Endodermal cell (in vitro differentiated cells): Measurements from ENCODE around the gene SYT6. TPM values are rescaled to one million over a fixed set of nuclear protein-coding genes. Genes with fewer than 3 reads are reported as not detected.

ENCODE experiments used
- DNase-seq: peaks from one replicate; pipeline ENCODE4 v3.0.0-alpha.2; 2017
- H3K27ac ChIP-seq: 2 replicates; pipeline ENCODE4 v1.5.1; 2013; ENCODE audit warnings: mild to moderate bottlenecking, low read depth, low read length, moderate library complexity
- H3K27me3 ChIP-seq: 2 replicates; pipeline ENCODE4 v1.6.1; 2013; ENCODE audit warnings: mild to moderate bottlenecking, low read length, moderate library complexity; ENCODE audit not compliant: insufficient read depth, control insufficient read depth, poor library complexity, severe bottlenecking
- H3K36me3 ChIP-seq: 2 replicates; pipeline ENCODE4 v1.7.0; 2013; ENCODE audit warnings: mild to moderate bottlenecking, low read length, moderate library complexity; ENCODE audit not compliant: control insufficient read depth, insufficient read depth
- H3K4me1 ChIP-seq: one replicate; pipeline ENCODE4 v1.7.0; 2013; ENCODE audit warnings: low read length; ENCODE audit not compliant: control insufficient read depth, insufficient read depth
- H3K4me3 ChIP-seq: 2 replicates; pipeline ENCODE4 v1.5.1; 2013; ENCODE audit warnings: mild to moderate bottlenecking, low read length, moderate library complexity
- H3K9ac ChIP-seq: 2 replicates; pipeline ENCODE4 v1.6.1; 2013; ENCODE audit warnings: mild to moderate bottlenecking, low read length, moderate library complexity; ENCODE audit not compliant: poor library complexity, severe bottlenecking; ENCODE audit errors: extremely low read depth
- H3K9me3 ChIP-seq: 2 replicates; pipeline ENCODE4 v1.6.1; 2013; ENCODE audit warnings: mild to moderate bottlenecking, low read length, moderate library complexity; ENCODE audit not compliant: control insufficient read depth
- H3K27ac Mint-ChIP-seq: 2 replicates; pipeline ENCODE4 v1.8.0; 2020; ENCODE audit warnings: mixed read lengths
- H3K27me3 Mint-ChIP-seq: 2 replicates; pipeline ENCODE4 v1.8.0; 2021; ENCODE audit warnings: mild to moderate bottlenecking, mixed read lengths; ENCODE audit not compliant: insufficient read depth
- H3K36me3 Mint-ChIP-seq: 2 replicates; pipeline ENCODE4 v1.8.0; 2020; ENCODE audit warnings: low read depth, mixed read lengths
- H3K4me1 Mint-ChIP-seq: 2 replicates; pipeline ENCODE4 v1.8.0; 2020; ENCODE audit warnings: mixed read lengths
- H3K4me3 Mint-ChIP-seq: 2 replicates; pipeline ENCODE4 v1.8.0; 2020; ENCODE audit warnings: mild to moderate bottlenecking, moderate library complexity, mixed read lengths
- H3K9me3 Mint-ChIP-seq: 2 replicates; pipeline ENCODE4 v1.8.0; 2020; ENCODE audit warnings: mild to moderate bottlenecking, mixed read lengths
- WGBS, 2 experiments: methylation state at CpG; one replicate each; pipeline versions ENCODE4 v1.1.5 to v1.1.7; 2013; ENCODE audit warnings: missing lambda C conversion rate in 2 of 2, mixed read lengths in 1 of 2; ENCODE audit not compliant: insufficient coverage in 1 of 2, insufficient read length in 1 of 2; 5-methylcytosine and 5-hydroxymethylcytosine counted together
- total RNA-seq, 2 donors: library from RNA; stranded (reverse); fragmentation: NEBNext Ultra II Directional in 1 of 2; extraction: Animal tissue kit (Norgen Biotek cat#: 25700) in 1 of 2; gene quantifications; 2 replicates in 1 of 2; 3 replicates in 1 of 2; pipeline ENCODE4 v1.2.1, GENCODE V29; 2021
- TF ChIP-seq, protein P1 (sequence below): fragments of 200-600 bp; sonication (generic); conservative IDR thresholded peaks from 2 replicates; pipeline ENCODE4 v1.5.0; 2021; ENCODE audit warnings: antibody characterized with exemption, mild to moderate bottlenecking

Gene SYT6
- total RNA-seq, 2 donors from 2014 or later: 1.3 to 4.4 TPM

DNA sequence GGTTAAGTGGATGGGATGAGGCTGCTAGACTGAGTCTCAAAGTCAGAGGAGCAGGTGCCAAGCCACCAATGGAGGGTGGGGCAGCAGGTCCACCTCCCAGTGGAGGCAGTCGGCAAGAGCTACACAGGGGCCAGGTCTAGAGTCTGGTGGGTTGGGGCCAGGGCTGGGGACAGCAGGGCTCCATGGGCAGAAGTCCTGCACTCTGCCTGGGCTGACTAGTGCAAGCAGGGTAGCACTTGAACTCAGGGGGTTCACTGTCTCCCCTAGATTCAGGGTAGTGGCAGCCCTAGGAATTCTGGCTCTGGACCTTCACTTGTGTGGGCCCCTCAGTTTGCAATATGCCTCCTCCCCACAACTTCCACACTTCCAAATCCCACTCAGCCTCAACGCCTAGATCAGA is 66.2 kb downstream of the SYT6 start:
- peaks cover 8% of the 10 kb centered on the region for H3K9me3 ChIP-seq
- H3K4me3 ChIP-seq: no peak overlapping the region
- Mint-ChIP-seq H3K4me1 (peaks cover 21% of the 10 kb centered on the region), H3K36me3 (peaks cover 3% of the 10 kb centered on the region), H3K4me3 (no peak overlapping the region), H3K9me3 (peaks cover 4% of the 10 kb centered on the region), H3K27ac (no peak overlapping the region), H3K27me3 (peaks cover 100% of the 10 kb centered on the region)
- TF ChIP-seq, protein P1, sequence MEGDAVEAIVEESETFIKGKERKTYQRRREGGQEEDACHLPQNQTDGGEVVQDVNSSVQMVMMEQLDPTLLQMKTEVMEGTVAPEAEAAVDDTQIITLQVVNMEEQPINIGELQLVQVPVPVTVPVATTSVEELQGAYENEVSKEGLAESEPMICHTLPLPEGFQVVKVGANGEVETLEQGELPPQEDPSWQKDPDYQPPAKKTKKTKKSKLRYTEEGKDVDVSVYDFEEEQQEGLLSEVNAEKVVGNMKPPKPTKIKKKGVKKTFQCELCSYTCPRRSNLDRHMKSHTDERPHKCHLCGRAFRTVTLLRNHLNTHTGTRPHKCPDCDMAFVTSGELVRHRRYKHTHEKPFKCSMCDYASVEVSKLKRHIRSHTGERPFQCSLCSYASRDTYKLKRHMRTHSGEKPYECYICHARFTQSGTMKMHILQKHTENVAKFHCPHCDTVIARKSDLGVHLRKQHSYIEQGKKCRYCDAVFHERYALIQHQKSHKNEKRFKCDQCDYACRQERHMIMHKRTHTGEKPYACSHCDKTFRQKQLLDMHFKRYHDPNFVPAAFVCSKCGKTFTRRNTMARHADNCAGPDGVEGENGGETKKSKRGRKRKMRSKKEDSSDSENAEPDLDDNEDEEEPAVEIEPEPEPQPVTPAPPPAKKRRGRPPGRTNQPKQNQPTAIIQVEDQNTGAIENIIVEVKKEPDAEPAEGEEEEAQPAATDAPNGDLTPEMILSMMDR: no peak
- no peak overlapping the region for H3K27ac ChIP-seq
- peaks cover 100% of the 10 kb centered on the region for H3K27me3 ChIP-seq
- WGBS, 2 experiments: 94 to 100% methylated on average over 1 to 2 of the region's 2 CpGs
- no peaks in the 10 kb centered on the region for H3K36me3 ChIP-seq
- H3K4me1 ChIP-seq: no peaks in the 10 kb centered on the region
- DNase-seq: no peak
- H3K9ac ChIP-seq: no peak overlapping the region

DNA sequence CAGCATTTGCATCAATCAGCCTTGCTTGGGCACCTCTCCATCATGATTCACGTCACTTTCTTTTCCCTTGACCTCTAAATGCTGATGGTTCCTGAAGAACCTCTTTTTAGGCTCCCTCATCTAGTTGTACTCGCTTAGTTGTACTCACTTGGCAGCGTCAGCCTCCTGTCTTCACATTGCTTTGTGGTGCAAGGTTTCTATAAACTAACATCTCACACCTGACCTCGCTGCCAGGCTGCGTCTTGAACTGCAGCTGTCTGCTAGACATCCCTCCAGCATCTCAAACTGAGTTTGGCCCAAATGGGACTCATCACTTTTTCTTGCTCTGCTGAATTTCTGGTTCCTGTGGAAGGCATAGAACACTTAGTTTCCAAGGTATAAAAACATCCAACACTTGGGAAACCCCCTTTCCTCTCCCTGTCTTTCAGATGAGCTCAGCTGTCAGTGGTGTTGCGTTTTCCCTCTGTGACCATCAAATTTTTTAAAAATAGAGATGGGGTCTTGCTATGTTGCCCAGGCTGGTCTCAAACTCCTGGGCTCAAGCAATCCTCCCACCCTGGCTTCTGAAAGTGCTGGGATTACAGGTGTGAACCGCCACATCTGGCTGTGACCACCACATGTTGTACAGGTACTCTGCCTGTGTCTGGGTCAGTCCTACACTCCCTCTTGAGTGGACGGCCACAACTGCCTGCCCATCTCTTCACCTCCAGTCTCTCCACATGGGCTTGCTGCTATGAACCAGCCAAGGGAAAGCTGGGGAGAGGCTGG is 66.9 kb downstream of the SYT6 start:
- Mint-ChIP-seq H3K4me1 (peaks cover 24% of the 10 kb centered on the region), H3K36me3 (peaks cover 3% of the 10 kb centered on the region), H3K9me3 (peaks cover 4% of the 10 kb centered on the region), H3K4me3 (no peak overlapping the region), H3K27ac (no peak overlapping the region), H3K27me3 (peaks cover 100% of the 10 kb centered on the region)
- TF ChIP-seq, protein P1: no peak
- WGBS, 2 experiments: 92 to 94% methylated on average over 7 to 8 of the region's 8 CpGs
- Histone ChIP-seq H3K27ac (no peak overlapping the region), H3K9me3 (peaks cover 8% of the 10 kb centered on the region), H3K4me1 (no peaks in the 10 kb centered on the region), H3K9ac (no peak overlapping the region), H3K27me3 (peaks cover 100% of the 10 kb centered on the region), H3K4me3 (no peak overlapping the region), H3K36me3 (no peaks in the 10 kb centered on the region)
- no peak for DNase-seq

DNA sequence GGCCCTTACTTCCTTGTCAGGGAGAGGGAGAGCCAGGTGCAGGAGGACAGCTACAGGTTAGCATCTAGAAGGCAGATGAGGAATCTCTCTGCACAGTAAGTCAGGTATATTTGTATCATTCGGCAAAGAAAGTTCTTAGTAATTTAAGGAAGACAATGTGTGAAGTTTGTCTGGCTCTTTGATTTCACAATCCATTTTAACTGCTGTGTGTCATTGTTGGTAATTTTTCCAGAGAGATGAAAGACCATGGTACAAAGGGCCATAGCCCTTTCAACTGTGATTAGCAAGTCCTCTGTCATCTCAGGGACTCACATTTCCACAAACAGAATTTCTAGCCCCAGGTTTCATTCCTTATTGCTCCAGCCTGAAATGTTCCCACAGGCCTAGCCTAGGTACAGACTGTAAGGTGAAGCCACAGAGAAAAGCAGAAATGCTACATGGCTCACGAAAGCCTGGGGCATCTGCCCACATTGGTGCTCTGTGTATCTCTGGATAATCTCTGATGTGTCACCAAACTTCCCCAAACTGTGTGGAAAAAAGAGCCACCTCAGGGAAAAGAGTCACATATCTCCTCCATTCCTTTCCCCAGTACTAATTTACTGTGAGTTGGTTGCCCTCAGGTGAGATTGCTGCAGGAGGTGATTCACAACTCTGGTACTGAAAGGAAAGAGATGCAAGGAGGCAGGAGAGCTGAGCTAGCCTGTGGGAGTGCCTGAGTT is 70.6 kb downstream of the SYT6 start:
- 60 to 87% methylated on average over 1 to 2 of the region's 2 CpGs for WGBS, 2 experiments
- no peak for DNase-seq
- peaks cover 8% of the 10 kb centered on the region for H3K9me3 ChIP-seq
- H3K4me1 ChIP-seq: no peaks in the 10 kb centered on the region
- Mint-ChIP-seq H3K9me3 (peaks cover 4% of the 10 kb centered on the region), H3K27me3 (peaks cover 98% of the 10 kb centered on the region), H3K4me3 (no peak overlapping the region), H3K27ac (no peak overlapping the region), H3K36me3 (peaks cover 3% of the 10 kb centered on the region), H3K4me1 (peaks cover 25% of the 10 kb centered on the region)
- peaks cover 100% of the 10 kb centered on the region for H3K27me3 ChIP-seq
- no peaks in the 10 kb centered on the region for H3K36me3 ChIP-seq
- no peak overlapping the region for H3K4me3 ChIP-seq
- TF ChIP-seq, protein P1: no peak
- no peak overlapping the region for H3K27ac ChIP-seq
- H3K9ac ChIP-seq: no peak overlapping the region
